ENCODE data around the gene BAD. TPM values are rescaled to one million over a fixed set of nuclear protein-coding genes. Genes with fewer than 3 reads are reported as not detected.

The BAD gene
- total and polyA plus RNA-seq, 4 experiments from 2014 or later, result 23.1 to 70.1 (median 37.2) TPM

Other genes starting within 250 kb of the BAD start
- not detected for gene FLRT1, start 248.7 kb downstream of the BAD start, total RNA-seq
- not detected for gene FLRT1, start 248.7 kb downstream of the BAD start, polyA plus RNA-seq
- gene MACROD1, start 118.6 kb downstream of the BAD start, total RNA-seq, result 1 to 10 TPM; 8.1 to 8.7 TPM
- 1 to 10 TPM; 5.0 to 6.5 TPM for gene MACROD1, start 118.6 kb downstream of the BAD start, polyA plus RNA-seq
- gene STIP1, start 98.5 kb downstream of the BAD start, total RNA-seq, result 100 to 1,000 TPM in 1 of 2 experiments, 10 to 100 TPM in 1; 97.4 to 106 TPM
- 10 to 100 TPM; 37.1 to 98.8 TPM for gene STIP1, start 98.5 kb downstream of the BAD start, polyA plus RNA-seq
- gene FERMT3, start 77.9 kb downstream of the BAD start, total RNA-seq, result 100 to 1,000 TPM; 149 to 152 TPM
- gene FERMT3, start 77.9 kb downstream of the BAD start, polyA plus RNA-seq, result 100 to 1,000 TPM; 198 to 202 TPM
- gene TRPT1, start 58.5 kb downstream of the BAD start, total RNA-seq, result 10 to 100 TPM; 37.6 to 42.1 TPM
- 10 to 100 TPM; 31.1 to 35.3 TPM for gene TRPT1, start 58.5 kb downstream of the BAD start, polyA plus RNA-seq
- 100 to 1,000 TPM in 1 of 2 experiments, 10 to 100 TPM in 1; 83.9 to 101 TPM for gene NUDT22, start 58.4 kb downstream of the BAD start, total RNA-seq
- gene NUDT22, start 58.4 kb downstream of the BAD start, polyA plus RNA-seq, result 10 to 100 TPM; 38.1 to 69.6 TPM
- 10 to 100 TPM; 60.6 to 64.5 TPM for gene DNAJC4, start 54.1 kb downstream of the BAD start, total RNA-seq
- gene DNAJC4, start 54.1 kb downstream of the BAD start, polyA plus RNA-seq, result 10 to 100 TPM; 15.6 to 23.6 TPM
- gene VEGFB, start 50.1 kb downstream of the BAD start, total RNA-seq, result 10 to 100 TPM; 96.8 to 97.3 TPM
- gene VEGFB, start 50.1 kb downstream of the BAD start, polyA plus RNA-seq, result 10 to 100 TPM in 1 of 2 donors, 1 to 10 TPM in 1; 2.3 to 22.2 TPM
- 10 to 100 TPM; 41.4 to 46.4 TPM for gene FKBP2, start 43.6 kb downstream of the BAD start, total RNA-seq
- 100 to 1,000 TPM; 106 to 107 TPM for gene FKBP2, start 43.6 kb downstream of the BAD start, polyA plus RNA-seq
- gene PPP1R14B, start 37.7 kb downstream of the BAD start, total RNA-seq, result 10 to 100 TPM; 32.2 to 38.4 TPM
- 10 to 100 TPM; 52.1 to 83.5 TPM for gene PPP1R14B, start 37.7 kb downstream of the BAD start, polyA plus RNA-seq
- 10 to 100 TPM; 10.8 to 11.9 TPM for gene PLCB3, start 33.1 kb downstream of the BAD start, total RNA-seq
- under 1 TPM in 1 of 2 donors, not detected in 1; 0.71 TPM for gene PLCB3, start 33.1 kb downstream of the BAD start, polyA plus RNA-seq
- gene GPR137, start 1.2 kb upstream of the BAD start, total RNA-seq, result 10 to 100 TPM; 30.6 to 34.7 TPM
- 10 to 100 TPM in 1 of 2 donors, 1 to 10 TPM in 1; 6.8 to 11.2 TPM for gene GPR137, start 1.2 kb upstream of the BAD start, polyA plus RNA-seq
- not detected for gene KCNK4, start 6.6 kb upstream of the BAD start, total RNA-seq
- gene KCNK4, start 6.6 kb upstream of the BAD start, polyA plus RNA-seq, result not detected
- gene CATSPERZ, start 15.7 kb upstream of the BAD start, total RNA-seq, result not detected
- gene CATSPERZ, start 15.7 kb upstream of the BAD start, polyA plus RNA-seq, result not detected
- gene ESRRA, start 20.9 kb upstream of the BAD start, total RNA-seq, result 10 to 100 TPM; 29.5 to 31.9 TPM
- 10 to 100 TPM in 1 of 2 donors, 1 to 10 TPM in 1; 4.4 to 12.4 TPM for gene ESRRA, start 20.9 kb upstream of the BAD start, polyA plus RNA-seq
- gene TRMT112, start 32.9 kb upstream of the BAD start, total RNA-seq, result 100 to 1,000 TPM; 171 to 174 TPM
- gene TRMT112, start 32.9 kb upstream of the BAD start, polyA plus RNA-seq, result 100 to 1,000 TPM; 413 to 516 TPM
- 10 to 100 TPM; 57.6 to 58.7 TPM for gene PRDX5, start 33.5 kb upstream of the BAD start, total RNA-seq
- 100 to 1,000 TPM; 164 to 251 TPM for gene PRDX5, start 33.5 kb upstream of the BAD start, polyA plus RNA-seq
- 10 to 100 TPM; 68.3 to 73.0 TPM for gene CCDC88B, start 55.5 kb upstream of the BAD start, total RNA-seq
- 10 to 100 TPM in 1 of 2 donors, 1 to 10 TPM in 1; 6.8 to 39.5 TPM for gene CCDC88B, start 55.5 kb upstream of the BAD start, polyA plus RNA-seq
- 10 to 100 TPM; 33.9 to 38.7 TPM for gene RPS6KA4, start 74.5 kb upstream of the BAD start, total RNA-seq
- 10 to 100 TPM in 1 of 2 donors, 1 to 10 TPM in 1; 6.7 to 12.5 TPM for gene RPS6KA4, start 74.5 kb upstream of the BAD start, polyA plus RNA-seq

All from CD4-positive, alpha-beta memory T cell (primary cell).